Activated T-helper 17 cell treated with anti-CD3 and anti-CD28 coated beads, Interleukin-2, amount 50 U/mL, for 72 hours (primary cell): Measurements from ENCODE around the gene KCND3. TPM values are rescaled to one million over a fixed set of nuclear protein-coding genes. Genes with fewer than 3 reads are reported as not detected.
A peak's percentile ranks its signal among the peaks of the same experiment; 100 is the strongest.

ENCODE experiments used
- ATAC-seq: fragments of 150-1000 bp; cut with Tn5 transposase; replicated peaks from 2 replicates; pipeline ENCODE4 v1.10.0; 2021; ENCODE audit warnings: mild to moderate bottlenecking, moderate library complexity
- H3K27ac Mint-ChIP-seq: one replicate; pipeline ENCODE4 v1.8.0; 2022; ENCODE audit warnings: mixed read lengths
- H3K27me3 Mint-ChIP-seq: one replicate; pipeline ENCODE4 v1.8.0; 2022; ENCODE audit warnings: mixed read lengths
- H3K36me3 Mint-ChIP-seq: one replicate; pipeline ENCODE4 v1.8.0; 2022; ENCODE audit warnings: low read depth, mild to moderate bottlenecking, mixed read lengths
- H3K4me1 Mint-ChIP-seq: one replicate; pipeline ENCODE4 v1.8.0; 2022; ENCODE audit warnings: mixed read lengths
- H3K4me3 Mint-ChIP-seq: one replicate; pipeline ENCODE4 v1.8.0; 2022; ENCODE audit warnings: mild to moderate bottlenecking, mixed read lengths
- H3K9me3 Mint-ChIP-seq: one replicate; pipeline ENCODE4 v1.8.0; 2022; ENCODE audit warnings: mixed read lengths
- total RNA-seq, 2 donors: library from RNA; stranded (reverse); gene quantifications; one replicate each; pipeline ENCODE4 v1.2.3, GENCODE V29; 2022

The KCND3 gene
- total RNA-seq, 2 donors from 2014 or later, result not detected

DNA sequence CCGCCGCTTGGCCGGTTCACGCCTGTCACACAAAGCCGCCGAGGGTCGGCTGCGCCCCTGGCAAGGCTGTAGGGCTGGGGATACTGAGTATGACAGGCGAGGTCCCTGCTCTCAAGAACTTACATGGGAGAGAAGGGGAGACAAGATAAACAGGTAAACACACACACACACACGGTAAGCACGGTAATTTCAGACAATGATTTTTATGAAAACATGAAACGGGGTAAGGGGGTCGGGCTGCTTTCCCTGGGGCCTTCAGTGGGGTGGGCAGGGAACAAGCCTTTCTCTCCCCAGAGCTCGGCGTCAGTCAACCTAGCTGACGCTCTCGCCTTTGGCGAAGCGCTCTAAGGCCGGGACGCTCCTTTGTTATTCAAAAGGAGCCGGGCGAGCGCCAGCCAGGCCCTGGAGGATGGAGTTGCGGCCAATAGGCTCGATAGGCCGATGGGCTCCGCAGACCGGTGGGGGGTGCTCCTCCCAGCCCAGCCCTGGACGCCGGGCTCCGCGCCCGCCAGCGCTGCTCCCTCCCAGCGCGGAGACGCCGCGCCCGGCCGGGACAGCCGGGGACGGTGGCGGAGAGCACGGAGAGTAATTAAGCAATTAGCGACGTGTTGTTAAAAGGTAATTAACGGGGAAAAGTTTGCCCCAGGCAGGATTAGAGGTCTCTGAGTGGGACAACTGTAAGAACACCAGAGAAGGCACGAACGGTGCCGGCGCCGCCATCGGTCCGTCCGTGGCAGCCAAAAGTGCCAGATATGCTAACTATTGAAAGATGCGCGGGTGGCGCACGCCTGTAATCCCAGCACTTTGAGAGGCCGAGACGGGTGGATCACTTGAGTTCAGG is 249.3 kb downstream of the KCND3 start:
- no peak for ATAC-seq
- H3K27me3 Mint-ChIP-seq, result peaks cover 7% of the 10 kb centered on the region
- no peaks in the 10 kb centered on the region for H3K9me3 Mint-ChIP-seq
- peaks cover 6% of the 10 kb centered on the region for H3K4me1 Mint-ChIP-seq
- H3K4me3 Mint-ChIP-seq, result peak overlapping the region; percentile 69
- H3K27ac Mint-ChIP-seq, result no peak overlapping the region
- H3K36me3 Mint-ChIP-seq, result no peaks in the 10 kb centered on the region

DNA sequence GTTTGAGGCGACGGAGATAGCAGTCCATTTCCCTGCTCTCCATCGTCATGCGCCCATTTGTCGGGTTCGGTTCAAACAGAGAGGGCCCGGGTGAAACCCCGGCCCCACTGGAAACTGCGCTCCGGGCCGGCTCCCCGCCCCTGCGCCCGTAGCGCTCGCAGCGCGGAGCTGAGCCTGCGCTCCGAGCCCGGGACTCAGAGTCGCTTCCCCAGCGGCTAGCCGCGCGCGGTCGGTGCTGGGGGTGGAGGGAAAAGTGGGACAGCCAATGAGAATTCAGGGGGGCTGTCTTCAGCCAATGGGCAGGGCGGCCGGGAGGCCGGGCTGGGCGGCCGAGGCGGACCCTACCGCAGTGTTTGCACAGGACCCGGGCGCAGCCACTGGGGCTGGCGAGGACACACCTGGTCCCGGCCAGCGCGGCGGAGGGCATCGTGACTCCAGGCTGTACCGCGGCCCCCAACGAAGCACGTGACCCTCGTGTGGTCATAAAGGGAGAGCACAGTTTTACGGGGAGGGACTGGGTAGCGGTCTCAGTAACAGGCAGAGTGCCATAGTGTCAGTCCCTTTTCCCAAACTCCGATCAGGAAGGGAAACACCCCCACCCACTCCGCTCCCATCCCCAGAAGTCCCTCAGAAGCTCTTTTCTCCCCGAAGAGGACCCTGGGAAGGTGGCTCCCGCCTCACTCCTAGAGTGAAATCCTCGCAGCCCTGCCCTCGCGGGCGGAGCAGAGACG is 250.1 kb downstream of the KCND3 start, which contains the start of gene INKA2:
Gene INKA2, minus strand, starts transcription at position 202 of the 731 bp plus-strand sequence. Its CDS starts 153 bp downstream, at position 49.
- peak; percentile 90 for ATAC-seq
- peaks cover 7% of the 10 kb centered on the region for H3K27me3 Mint-ChIP-seq
- H3K4me3 Mint-ChIP-seq, result peak within 1 kb of the TSS; percentile 69
- H3K36me3 Mint-ChIP-seq, result no peaks in the 10 kb centered on the region
- peaks cover 6% of the 10 kb centered on the region for H3K4me1 Mint-ChIP-seq
- H3K27ac Mint-ChIP-seq, result peak within 1 kb of the TSS; percentile 76
- no peaks in the 10 kb centered on the region for H3K9me3 Mint-ChIP-seq

DNA sequence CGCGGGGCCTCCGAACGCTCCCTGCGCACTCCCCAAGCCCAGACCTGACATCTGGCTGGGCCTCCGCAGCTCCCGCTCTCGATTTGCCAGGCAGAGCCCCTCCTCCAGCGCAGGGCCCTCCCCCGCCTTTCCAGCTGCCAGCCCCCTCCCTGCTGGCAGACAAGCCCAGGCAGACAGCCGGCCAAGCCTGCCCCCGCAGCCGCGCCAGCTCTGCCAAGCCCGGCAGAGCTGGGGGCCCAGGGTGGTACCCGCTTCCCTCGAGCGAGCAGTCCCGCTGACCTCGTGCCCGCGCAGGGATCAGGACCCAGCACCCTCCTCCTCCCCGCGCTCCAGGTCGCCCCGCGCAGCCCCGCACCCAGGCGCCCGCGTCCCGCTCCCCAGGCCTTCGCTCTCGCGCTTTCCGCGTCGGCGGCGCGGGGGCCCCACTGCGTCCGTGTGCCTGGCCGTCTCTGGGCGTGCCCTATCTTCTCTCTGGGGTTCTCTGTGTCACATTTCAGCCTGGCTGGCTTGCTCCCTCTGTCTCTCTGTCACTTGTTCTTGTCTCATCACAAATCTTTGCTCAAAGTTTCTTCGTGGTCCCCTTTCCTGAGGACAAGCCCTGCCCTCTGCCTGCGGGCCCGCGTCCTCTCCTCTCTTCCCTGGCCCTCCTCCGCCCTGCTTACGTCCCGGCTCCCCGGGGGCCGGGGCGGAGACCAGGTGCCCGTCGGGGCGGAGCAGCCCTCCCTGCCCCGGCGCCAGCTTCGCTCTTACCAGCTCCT is 250.9 kb downstream of the KCND3 start:
- Mint-ChIP-seq H3K27me3 (peaks cover 7% of the 10 kb centered on the region), H3K4me1 (peaks cover 6% of the 10 kb centered on the region), H3K27ac (peak overlapping the region; percentile 76), H3K4me3 (peak overlapping the region; percentile 69), H3K36me3 (no peaks in the 10 kb centered on the region), H3K9me3 (no peaks in the 10 kb centered on the region)
- peak; percentile 70 for ATAC-seq

DNA sequence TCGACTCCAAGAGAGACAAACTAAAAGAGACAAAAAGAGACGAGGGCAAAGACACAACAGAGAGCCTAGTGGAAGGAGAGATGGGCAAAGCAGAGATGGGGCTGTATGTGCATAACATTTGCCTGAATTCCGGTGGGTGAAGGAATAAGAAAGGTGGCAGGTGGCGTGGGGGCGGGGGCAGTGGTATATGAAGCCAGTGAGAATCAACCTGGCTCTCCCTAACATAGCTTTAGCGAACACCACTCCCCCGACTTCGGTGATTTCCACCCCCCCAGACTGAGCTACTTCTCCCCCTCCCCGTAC is 251.4 kb downstream of the KCND3 start:
- Mint-ChIP-seq H3K9me3 (no peaks in the 10 kb centered on the region), H3K27me3 (peaks cover 7% of the 10 kb centered on the region), H3K36me3 (no peaks in the 10 kb centered on the region), H3K27ac (peak overlapping the region; percentile 3), H3K4me3 (peak overlapping the region; percentile 69), H3K4me1 (peaks cover 6% of the 10 kb centered on the region)
- no peak for ATAC-seq

DNA sequence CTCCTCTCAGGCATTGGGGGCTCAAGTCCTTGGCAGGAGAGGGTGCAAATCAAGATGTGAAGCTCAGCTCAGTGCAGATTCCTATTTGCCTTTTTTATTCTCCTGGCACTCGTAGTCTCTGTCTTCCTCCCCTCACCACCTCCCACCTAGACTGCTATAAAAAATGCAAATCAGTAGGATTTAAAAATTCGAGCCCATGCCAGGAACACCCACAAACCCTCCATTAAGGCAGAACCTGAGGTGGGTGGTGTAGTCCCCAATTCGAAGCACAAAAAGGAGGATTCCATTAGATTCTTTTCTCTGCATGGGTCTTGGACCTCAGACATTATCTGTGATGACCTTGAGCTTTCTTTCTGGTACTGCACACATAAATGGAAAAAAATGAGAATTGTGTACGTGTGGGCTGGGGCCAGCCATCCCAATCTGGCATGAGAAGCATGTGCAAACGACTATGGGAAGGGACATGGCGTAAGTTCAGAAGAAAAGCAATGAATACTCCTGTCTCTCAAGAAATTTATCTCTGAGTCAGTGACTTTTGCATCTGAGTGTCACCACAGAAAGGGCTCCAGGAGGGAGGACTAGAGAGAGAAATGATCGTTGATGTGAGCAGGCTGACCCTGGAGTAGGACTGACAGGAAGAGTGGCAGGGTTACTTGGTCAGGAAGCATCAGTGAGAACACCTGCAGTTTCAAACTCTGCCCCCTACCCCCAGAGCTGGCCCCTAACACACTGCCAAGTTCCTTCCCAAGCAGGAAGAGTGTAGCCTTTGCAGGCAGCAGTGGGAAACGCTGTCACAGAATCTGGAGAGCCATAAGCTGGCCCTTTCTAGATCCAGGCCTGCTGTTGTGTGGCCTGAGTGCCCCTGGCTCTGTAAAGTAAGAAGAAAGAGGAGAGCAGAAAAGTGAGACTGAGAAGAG is 252.0 kb downstream of the KCND3 start:
- Mint-ChIP-seq H3K9me3 (no peaks in the 10 kb centered on the region), H3K4me1 (peaks cover 6% of the 10 kb centered on the region), H3K36me3 (no peaks in the 10 kb centered on the region), H3K27me3 (peaks cover 7% of the 10 kb centered on the region), H3K27ac (peak overlapping the region; percentile 3), H3K4me3 (peak overlapping the region; percentile 69)
- ATAC-seq, result no peak

DNA sequence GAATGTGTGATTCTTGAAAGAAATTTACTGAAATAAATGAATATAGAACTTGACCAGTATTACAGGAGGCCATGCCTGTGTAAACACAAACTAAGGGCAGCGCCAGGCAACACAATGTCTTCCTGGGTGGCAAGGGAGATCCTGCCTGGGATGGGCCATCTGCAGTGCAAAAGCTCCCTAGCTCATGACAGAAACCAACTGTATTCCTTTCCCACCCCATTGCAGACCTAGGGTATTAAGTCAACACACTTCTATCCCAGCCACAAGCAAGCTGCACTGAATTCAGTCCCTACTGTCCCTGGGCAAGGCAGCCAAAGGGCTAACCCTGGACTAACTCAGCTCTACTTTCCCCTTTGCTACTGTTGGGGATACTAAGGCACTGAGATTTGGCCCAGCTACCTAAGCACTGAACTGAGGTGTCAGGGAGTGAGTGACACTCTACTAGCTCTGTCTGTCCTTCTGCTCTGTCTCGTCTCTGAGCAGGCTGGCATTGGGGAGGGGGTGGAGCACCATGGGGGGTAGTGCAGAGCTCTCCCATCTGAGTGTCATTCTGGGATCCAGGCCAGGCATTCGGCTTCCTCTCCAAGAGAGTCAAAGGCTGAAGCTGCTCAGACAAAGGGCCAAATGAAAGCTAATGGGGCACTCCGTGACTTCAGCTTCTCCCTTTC is 252.8 kb downstream of the KCND3 start:
- peaks cover 7% of the 10 kb centered on the region for H3K27me3 Mint-ChIP-seq
- no peaks in the 10 kb centered on the region for H3K36me3 Mint-ChIP-seq
- ATAC-seq, result no peak

DNA sequence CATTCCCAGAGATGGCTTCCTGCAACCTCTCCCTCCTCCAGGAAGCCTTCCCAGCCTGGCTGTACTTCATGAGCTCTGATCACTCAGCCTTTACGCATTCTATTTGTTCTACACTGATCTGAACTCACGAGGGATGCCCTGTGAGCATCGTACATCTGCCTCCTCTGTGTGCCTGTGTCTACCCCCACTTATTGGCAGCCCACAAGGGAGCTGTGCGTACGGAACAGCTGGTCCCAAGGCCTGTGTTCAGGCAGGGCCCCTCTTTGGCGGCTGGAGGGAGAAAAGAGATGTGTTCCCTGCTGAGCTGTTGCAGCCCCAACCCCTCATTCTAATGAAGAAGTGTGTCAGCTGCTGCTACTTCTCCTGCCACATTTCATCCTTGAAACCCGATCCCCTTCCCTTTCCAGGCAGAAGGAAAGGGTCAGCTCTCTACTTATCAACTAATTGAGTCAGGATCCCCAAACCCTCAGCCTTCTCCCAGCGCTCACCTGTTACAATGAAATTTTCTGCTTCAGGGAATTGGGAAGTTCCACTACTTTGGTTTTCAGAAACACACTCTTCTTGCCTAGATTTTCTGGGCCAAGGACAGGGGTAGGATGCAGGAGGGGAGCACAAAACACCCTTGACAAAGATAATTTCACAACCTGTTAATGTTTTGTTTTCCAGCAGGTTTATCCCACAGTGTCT is 253.5 kb downstream of the KCND3 start:
- no peak for ATAC-seq
- Mint-ChIP-seq H3K27ac (no peak overlapping the region), H3K36me3 (no peaks in the 10 kb centered on the region), H3K4me3 (no peak overlapping the region), H3K9me3 (no peaks in the 10 kb centered on the region), H3K27me3 (peaks cover 6% of the 10 kb centered on the region), H3K4me1 (peaks cover 6% of the 10 kb centered on the region)

More for the DNA sequence above, 252.8 kb downstream of the KCND3 start:
- no peak overlapping the region for H3K4me3 Mint-ChIP-seq
- H3K9me3 Mint-ChIP-seq, result no peaks in the 10 kb centered on the region
- no peak overlapping the region for H3K27ac Mint-ChIP-seq
- H3K4me1 Mint-ChIP-seq, result peaks cover 6% of the 10 kb centered on the region

DNA sequence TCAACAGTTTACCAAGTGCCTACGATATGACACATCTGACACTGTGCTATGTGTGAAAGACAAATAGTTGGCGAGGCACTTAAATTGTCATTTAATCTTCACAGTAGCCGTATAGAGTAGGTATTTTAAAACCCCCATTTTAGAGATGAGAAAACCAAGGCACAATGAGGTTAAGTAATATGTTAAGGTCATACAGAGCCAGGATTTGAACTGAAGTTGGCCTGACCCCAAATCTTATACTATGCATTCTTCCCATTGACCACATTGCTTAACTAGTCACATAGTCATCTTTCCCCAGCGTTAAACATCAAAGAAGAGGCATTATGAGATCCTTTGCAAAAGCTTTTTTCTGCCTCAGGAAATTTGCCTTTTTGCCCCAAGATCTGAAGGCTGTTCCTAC is 254.1 kb downstream of the KCND3 start:
- Mint-ChIP-seq H3K27me3 (peaks cover 4% of the 10 kb centered on the region), H3K36me3 (no peaks in the 10 kb centered on the region), H3K9me3 (no peaks in the 10 kb centered on the region), H3K4me3 (no peak overlapping the region), H3K27ac (no peak overlapping the region), H3K4me1 (peaks cover 6% of the 10 kb centered on the region)
- ATAC-seq, result no peak

DNA sequence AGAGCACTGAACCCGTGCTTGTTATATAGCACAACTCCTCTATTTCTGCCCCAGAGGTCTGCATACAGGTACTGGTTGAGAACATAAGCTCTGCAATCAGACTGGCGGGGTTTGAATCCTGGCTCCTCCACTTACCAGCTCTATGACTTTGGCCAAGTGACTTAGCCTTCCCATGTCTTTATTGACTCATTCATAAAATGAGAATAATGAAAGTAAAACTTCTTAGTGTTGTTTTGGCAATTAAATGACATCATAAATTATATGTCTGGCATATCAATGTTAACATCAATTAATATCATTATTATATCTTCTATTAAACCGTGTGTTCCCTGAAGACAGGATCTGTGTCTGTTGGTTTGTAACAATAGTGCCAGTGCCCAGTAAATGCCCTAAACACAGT is 254.6 kb downstream of the KCND3 start:
- Mint-ChIP-seq H3K27ac (no peak overlapping the region), H3K36me3 (no peaks in the 10 kb centered on the region)
- ATAC-seq, result no peak

DNA sequence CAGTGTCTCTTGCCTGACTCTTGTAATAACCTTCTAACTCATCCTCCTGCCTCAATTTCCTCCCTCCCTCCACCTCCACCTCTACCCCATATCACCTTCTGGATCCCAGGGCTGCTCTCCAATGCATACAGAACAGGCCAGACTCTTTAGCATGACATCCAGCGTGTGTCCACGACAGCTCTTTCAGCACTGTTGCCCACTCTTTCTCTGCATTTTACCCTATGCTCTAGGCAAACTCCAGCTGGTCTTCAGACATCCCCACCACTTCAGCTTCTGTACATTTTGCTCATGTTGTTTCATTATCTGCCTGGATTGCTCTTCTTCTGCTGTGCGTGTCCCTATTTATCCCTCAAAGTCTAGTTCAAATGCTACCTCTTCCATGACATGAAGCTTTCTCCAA is 255.0 kb downstream of the KCND3 start:
- H3K4me3 Mint-ChIP-seq, result no peak overlapping the region
- peaks cover 6% of the 10 kb centered on the region for H3K4me1 Mint-ChIP-seq
- H3K27ac Mint-ChIP-seq, result no peak overlapping the region
- no peaks in the 10 kb centered on the region for H3K36me3 Mint-ChIP-seq
- H3K9me3 Mint-ChIP-seq, result no peaks in the 10 kb centered on the region
- peaks cover 4% of the 10 kb centered on the region for H3K27me3 Mint-ChIP-seq
- ATAC-seq, result no peak

More for the DNA sequence above, 254.6 kb downstream of the KCND3 start:
- Mint-ChIP-seq H3K27me3 (peaks cover 4% of the 10 kb centered on the region), H3K9me3 (no peaks in the 10 kb centered on the region), H3K4me1 (peaks cover 6% of the 10 kb centered on the region), H3K4me3 (no peak overlapping the region)

DNA sequence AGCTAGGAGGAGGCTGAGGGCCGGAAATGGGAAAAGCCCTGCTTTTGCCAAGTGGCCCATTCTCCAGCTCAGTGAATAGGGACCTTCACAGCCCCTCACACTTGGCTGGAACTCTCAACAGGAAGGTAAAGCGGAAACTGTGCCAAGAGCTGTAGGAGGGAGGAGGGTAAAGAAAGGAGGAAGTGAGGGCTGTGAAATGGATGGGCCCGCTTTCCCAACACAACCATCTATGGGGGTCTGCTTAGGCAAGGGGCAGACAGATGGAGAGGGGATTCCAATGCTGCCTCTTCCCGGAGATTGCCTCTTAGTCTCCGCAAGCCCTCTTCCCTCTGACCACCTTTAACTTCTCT is 255.5 kb downstream of the KCND3 start:
- Mint-ChIP-seq H3K9me3 (no peaks in the 10 kb centered on the region), H3K27me3 (peaks cover 4% of the 10 kb centered on the region), H3K27ac (no peak overlapping the region), H3K4me1 (peaks cover 6% of the 10 kb centered on the region), H3K4me3 (no peak overlapping the region), H3K36me3 (no peaks in the 10 kb centered on the region)
- no peak for ATAC-seq

DNA sequence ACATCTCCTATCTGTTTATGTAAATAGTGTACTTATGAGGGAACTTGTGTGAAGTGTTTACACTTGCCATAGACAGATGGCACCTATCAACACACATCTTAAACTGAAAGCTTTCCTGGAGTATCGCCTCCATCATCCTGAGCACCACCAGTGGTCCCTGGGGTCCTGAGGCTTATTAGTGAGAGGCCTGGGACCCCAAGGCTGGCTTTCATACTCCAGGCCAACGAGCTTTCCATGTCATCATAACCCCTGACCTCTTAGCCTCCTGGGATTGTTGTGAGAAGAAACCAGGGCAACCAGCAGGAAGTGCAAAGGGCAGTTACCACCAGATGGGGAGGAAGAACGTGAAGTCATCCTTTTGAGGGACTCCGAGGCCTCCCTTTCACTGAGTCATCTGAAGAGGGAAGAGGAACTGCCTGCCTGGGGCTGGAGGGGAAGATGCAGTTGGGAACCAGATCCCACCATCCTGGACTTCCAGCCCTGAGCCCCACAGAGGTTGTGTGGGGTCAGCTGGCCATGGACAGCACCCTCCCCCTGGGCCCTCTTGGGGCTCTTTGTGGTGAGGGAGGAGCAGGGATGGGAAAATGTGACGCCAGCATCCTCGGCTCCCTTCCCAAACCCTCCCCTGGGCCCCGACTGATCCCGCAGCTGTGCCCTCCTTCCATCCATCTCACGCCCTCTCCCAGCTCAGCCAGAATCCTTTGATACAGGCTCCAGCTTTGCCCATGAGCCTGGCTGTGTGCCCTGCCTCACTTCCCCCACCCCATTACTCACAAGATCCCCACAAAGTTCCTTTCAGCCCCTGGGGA is 256.1 kb downstream of the KCND3 start:
- H3K9me3 Mint-ChIP-seq, result no peaks in the 10 kb centered on the region
- peak overlapping the region; percentile 77 for H3K27ac Mint-ChIP-seq
- ATAC-seq, result peak; percentile 72
- no peaks in the 10 kb centered on the region for H3K36me3 Mint-ChIP-seq
- H3K4me1 Mint-ChIP-seq, result peaks cover 6% of the 10 kb centered on the region
- no peak overlapping the region for H3K4me3 Mint-ChIP-seq
- H3K27me3 Mint-ChIP-seq, result peaks cover 4% of the 10 kb centered on the region
